KMS-11 (cell line): ENCODE measurements around the gene BBS4.
A peak's percentile ranks its signal among the peaks of the same experiment; 100 is the strongest.

Experiments
- H2AFZ ChIP-seq: fragments of 200-600 bp; sonication (generic); 2 replicates; pipeline ENCODE4 v1.6.1; 2016; ENCODE audit warnings: antibody characterized with exemption, mixed run types, low read depth
- H3K27ac ChIP-seq: fragments of 200-600 bp; sonication (generic); 2 replicates; pipeline ENCODE4 v1.6.1; 2016; ENCODE audit warnings: mild to moderate bottlenecking, mixed run types
- H3K27me3 ChIP-seq: fragments of 200-600 bp; sonication (generic); 2 replicates; pipeline ENCODE4 v1.6.1; 2017; ENCODE audit warnings: mild to moderate bottlenecking, low read depth, mixed run types, moderate library complexity; ENCODE audit not compliant: insufficient read depth
- H3K36me3 ChIP-seq: fragments of 200-600 bp; sonication (generic); 2 replicates; pipeline ENCODE4 v1.6.1; 2017; ENCODE audit warnings: mild to moderate bottlenecking, mixed run types; ENCODE audit not compliant: insufficient read depth
- H3K4me1 ChIP-seq: fragments of 200-600 bp; sonication (generic); 2 replicates; pipeline ENCODE4 v1.6.1; 2016; ENCODE audit warnings: mild to moderate bottlenecking, low read depth, mixed run types; ENCODE audit not compliant: poor library complexity, severe bottlenecking
- H3K4me2 ChIP-seq: fragments of 200-600 bp; sonication (generic); 2 replicates; pipeline ENCODE4 v1.7.0; 2016; ENCODE audit warnings: mild to moderate bottlenecking, mixed run types
- H3K4me3 ChIP-seq: fragments of 200-600 bp; sonication (generic); IDR thresholded peaks from 2 replicates; pipeline ENCODE4 v1.6.1; 2017; ENCODE audit warnings: low read depth, low read length, mixed read lengths; ENCODE audit not compliant: insufficient read depth
- H3K79me2 ChIP-seq: fragments of 200-600 bp; sonication (generic); 2 replicates; pipeline ENCODE4 v1.6.1; 2016; ENCODE audit warnings: low read depth, mixed run types; ENCODE audit not compliant: insufficient read depth
- H3K9ac ChIP-seq: fragments of 200-600 bp; sonication (generic); 2 replicates; pipeline ENCODE4 v1.6.1; 2016; ENCODE audit warnings: mild to moderate bottlenecking, mixed run types
- H4K20me1 ChIP-seq: fragments of 200-600 bp; sonication (generic); 2 replicates; pipeline ENCODE4 v1.6.1; 2016; ENCODE audit warnings: mild to moderate bottlenecking, mixed run types; ENCODE audit not compliant: insufficient read depth
- TF ChIP-seq, protein P1 (sequence below): fragments of 200-600 bp; sonication (generic); conservative IDR thresholded peaks from 2 replicates; pipeline ENCODE4 v1.6.1; 2017; ENCODE audit warnings: low read depth, mild to moderate bottlenecking, antibody characterized with exemption, low read length, moderate library complexity, mixed read lengths

BBS4 gene

DNA sequence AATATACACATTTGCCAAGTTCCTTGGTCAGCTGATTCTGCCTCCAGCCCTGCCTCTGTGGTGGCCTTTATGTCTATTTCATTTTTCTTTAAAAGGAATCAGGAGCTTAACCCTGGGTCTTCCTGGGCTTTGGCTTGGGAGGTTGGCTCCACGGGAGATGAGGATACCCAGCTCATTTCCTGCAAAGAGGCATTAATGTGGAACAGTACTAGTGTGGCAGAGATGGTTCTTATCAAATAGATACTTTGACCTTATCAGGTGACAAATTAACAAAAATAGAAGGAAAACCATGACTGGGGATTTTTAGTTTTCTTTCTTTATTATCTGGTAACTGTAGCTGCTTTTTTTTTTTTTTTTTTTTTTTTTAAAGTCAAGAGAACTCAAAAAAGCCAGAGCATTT is 42.8 kb downstream of the BBS4 start:
- Histone ChIP-seq H3K9ac (no peak overlapping the region), H3K36me3 (no peaks in the 10 kb centered on the region), H3K4me1 (peaks cover 5% of the 10 kb centered on the region), H3K27me3 (no peaks in the 10 kb centered on the region), H4K20me1 (no peaks in the 10 kb centered on the region), H3K27ac (no peak overlapping the region), H2AFZ (no peak overlapping the region), H3K79me2 (no peaks in the 10 kb centered on the region), H3K4me3 (no peak overlapping the region), H3K4me2 (no peak overlapping the region)
- TF ChIP-seq, protein P1, sequence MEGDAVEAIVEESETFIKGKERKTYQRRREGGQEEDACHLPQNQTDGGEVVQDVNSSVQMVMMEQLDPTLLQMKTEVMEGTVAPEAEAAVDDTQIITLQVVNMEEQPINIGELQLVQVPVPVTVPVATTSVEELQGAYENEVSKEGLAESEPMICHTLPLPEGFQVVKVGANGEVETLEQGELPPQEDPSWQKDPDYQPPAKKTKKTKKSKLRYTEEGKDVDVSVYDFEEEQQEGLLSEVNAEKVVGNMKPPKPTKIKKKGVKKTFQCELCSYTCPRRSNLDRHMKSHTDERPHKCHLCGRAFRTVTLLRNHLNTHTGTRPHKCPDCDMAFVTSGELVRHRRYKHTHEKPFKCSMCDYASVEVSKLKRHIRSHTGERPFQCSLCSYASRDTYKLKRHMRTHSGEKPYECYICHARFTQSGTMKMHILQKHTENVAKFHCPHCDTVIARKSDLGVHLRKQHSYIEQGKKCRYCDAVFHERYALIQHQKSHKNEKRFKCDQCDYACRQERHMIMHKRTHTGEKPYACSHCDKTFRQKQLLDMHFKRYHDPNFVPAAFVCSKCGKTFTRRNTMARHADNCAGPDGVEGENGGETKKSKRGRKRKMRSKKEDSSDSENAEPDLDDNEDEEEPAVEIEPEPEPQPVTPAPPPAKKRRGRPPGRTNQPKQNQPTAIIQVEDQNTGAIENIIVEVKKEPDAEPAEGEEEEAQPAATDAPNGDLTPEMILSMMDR, result no peak

DNA sequence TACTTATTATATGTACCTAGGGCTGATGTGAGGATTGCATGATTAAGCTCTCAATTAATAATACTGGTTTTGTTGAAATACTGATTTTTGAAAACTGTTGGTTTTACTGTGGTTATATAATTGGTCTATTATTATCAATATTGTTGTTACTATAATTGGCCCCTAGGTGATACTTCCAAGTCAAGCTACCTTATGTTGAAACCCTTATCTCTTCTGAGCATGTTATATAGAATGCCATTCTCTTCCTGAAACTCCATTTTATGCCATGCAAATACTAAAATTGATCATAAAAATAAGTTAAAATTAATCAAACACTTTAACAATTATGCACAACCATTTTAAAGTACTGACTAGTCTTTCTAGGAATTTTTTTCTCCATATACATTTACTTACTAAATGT is 46.1 kb downstream of the BBS4 start:
- Histone ChIP-seq H3K36me3 (no peaks in the 10 kb centered on the region), H3K27me3 (no peaks in the 10 kb centered on the region), H3K4me3 (no peak overlapping the region), H3K9ac (no peak overlapping the region), H3K79me2 (no peaks in the 10 kb centered on the region), H2AFZ (no peak overlapping the region), H4K20me1 (no peaks in the 10 kb centered on the region), H3K27ac (no peak overlapping the region), H3K4me2 (no peak overlapping the region), H3K4me1 (peaks cover 14% of the 10 kb centered on the region)
- TF ChIP-seq, protein P1, result no peak

DNA sequence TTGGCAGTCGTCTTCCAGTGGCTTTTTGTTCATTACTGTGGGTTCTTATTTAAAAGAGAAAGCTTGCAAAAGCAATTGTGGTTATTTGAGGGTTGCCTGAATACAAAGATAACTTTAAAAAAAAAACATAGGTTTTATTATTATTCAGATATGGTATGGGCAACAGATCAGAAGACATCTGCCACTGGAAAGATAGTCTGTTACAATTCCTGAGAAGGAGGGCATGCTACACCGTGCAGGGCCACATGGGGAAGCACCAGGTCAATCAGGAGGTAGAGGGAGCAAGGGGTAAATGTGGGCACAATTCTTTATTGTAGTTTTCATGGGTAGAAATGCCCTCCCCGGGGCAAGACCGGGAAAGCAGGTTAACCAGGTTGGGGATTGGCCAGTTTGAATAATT is 46.5 kb downstream of the BBS4 start:
- no peak overlapping the region for H2AFZ ChIP-seq
- no peaks in the 10 kb centered on the region for H4K20me1 ChIP-seq
- H3K4me2 ChIP-seq, result no peak overlapping the region
- TF ChIP-seq, protein P1, result no peak; the same call in 1 of the 2 replicates
- H3K27me3 ChIP-seq, result no peaks in the 10 kb centered on the region
- H3K4me1 ChIP-seq, result peaks cover 19% of the 10 kb centered on the region
- no peak overlapping the region for H3K27ac ChIP-seq
- no peaks in the 10 kb centered on the region for H3K36me3 ChIP-seq
- no peak overlapping the region for H3K9ac ChIP-seq
- no peak overlapping the region for H3K4me3 ChIP-seq
- no peaks in the 10 kb centered on the region for H3K79me2 ChIP-seq

DNA sequence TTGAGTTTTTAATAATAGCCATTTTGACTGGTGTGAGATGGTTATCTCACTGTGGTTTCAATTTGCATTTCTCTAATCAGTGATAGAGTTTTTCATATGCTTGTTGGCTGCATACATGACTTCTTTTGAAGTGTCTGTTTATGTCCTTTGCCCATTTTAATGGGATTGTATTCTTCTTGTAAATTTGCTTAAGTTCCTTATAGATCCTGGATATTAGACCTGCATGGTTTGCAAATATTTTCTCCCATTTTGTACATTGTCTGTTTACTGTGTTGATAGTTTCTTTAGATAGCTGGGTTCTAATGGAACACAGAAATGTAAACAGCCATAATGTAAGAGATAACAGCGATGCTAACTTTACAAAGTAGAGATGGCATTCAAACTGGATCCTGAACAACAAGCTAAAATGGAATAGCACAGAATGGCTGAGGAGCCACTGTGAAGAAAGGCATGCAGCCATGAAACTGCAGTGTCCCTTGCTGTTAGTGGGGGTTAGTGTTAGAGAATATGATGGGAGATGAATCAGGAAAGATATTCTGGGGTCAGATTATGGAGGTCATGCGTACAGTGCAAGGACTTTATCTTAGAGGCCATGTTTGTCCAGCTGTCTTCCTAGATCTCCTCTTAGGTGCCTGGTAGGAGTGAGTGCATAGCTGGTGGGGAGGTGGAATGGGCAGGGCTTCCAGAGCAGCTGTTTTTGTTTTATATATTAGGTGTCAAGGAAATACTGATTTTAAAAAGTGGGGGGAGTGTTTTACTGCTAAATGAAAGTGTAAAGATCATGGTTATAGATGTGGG is 48.1 kb downstream of the BBS4 start:
- Histone ChIP-seq H3K4me1 (peaks cover 35% of the 10 kb centered on the region), H3K4me3 (no peak overlapping the region), H2AFZ (no peak overlapping the region), H3K27ac (no peak overlapping the region), H3K9ac (no peak overlapping the region), H3K4me2 (peak overlapping the region; percentile 3; the same call in 1 of the 2 replicates), H3K36me3 (no peaks in the 10 kb centered on the region), H4K20me1 (no peaks in the 10 kb centered on the region), H3K27me3 (no peaks in the 10 kb centered on the region), H3K79me2 (no peaks in the 10 kb centered on the region)
- TF ChIP-seq, protein P1, result no peak
